Ishikawa (cell line): ENCODE data around the gene LRR1.

Source experiments
- CEBPB ChIP-seq: IDR thresholded peaks from 2 replicates; pipeline ENCODE4 v1.6.1; 2012
- CREB1 ChIP-seq: IDR thresholded peaks from 2 replicates; pipeline ENCODE4 v1.6.1; 2012; ENCODE audit warnings: low read depth
- EGR1 ChIP-seq: IDR thresholded peaks from 2 replicates; pipeline ENCODE4 v1.6.1; 2012
- EP300 ChIP-seq: IDR thresholded peaks from 2 replicates; pipeline ENCODE4 v1.6.1; 2012; ENCODE audit warnings: borderline replicate concordance
- FOXM1 ChIP-seq: IDR thresholded peaks from 2 replicates; pipeline ENCODE4 v1.6.1; 2012; ENCODE audit warnings: low read depth, borderline replicate concordance
- MAX ChIP-seq: IDR thresholded peaks from 2 replicates; pipeline ENCODE4 v1.6.1; 2012
- NFIC ChIP-seq: IDR thresholded peaks from 2 replicates; pipeline ENCODE4 v1.6.1; 2012
- RAD21 ChIP-seq: IDR thresholded peaks from 2 replicates; pipeline ENCODE4 v1.6.1; 2012; ENCODE audit warnings: low read depth
- REST ChIP-seq: IDR thresholded peaks from 2 replicates; pipeline ENCODE4 v1.6.1; 2012; ENCODE audit warnings: low read depth, mild to moderate bottlenecking
- TAF1 ChIP-seq: IDR thresholded peaks from 2 replicates; pipeline ENCODE4 v1.6.1; 2012; ENCODE audit warnings: low read depth, mild to moderate bottlenecking
- TCF12 ChIP-seq: IDR thresholded peaks from 2 replicates; pipeline ENCODE4 v1.6.1; 2012; ENCODE audit warnings: low read depth
- TEAD4 ChIP-seq: IDR thresholded peaks from 2 replicates; pipeline ENCODE4 v1.6.1; 2012
- USF1 ChIP-seq: IDR thresholded peaks from 2 replicates; pipeline ENCODE4 v1.6.1; 2012
- YY1 ChIP-seq: IDR thresholded peaks from 2 replicates; pipeline ENCODE4 v1.6.1; 2012; ENCODE audit warnings: low read depth
- ZBTB7A ChIP-seq: IDR thresholded peaks from 2 replicates; pipeline ENCODE4 v1.6.1; 2012; ENCODE audit warnings: low read depth

Gene LRR1

GRCh38 chr14:49553106-49553505 is 45.6 kb upstream of the LRR1 start:
- TF ChIP-seq ZBTB7A = no peak
- TF ChIP-seq TEAD4 = no peak
- no peak for TF ChIP-seq NFIC
- TF ChIP-seq USF1 = no peak
- TF ChIP-seq YY1 = no peak
- TF ChIP-seq MAX = no peak
- TF ChIP-seq RAD21 = no peak
- TF ChIP-seq CEBPB = no peak

- no peak for TF ChIP-seq YY1
- no peak for TF ChIP-seq MAX
- TF ChIP-seq REST = no peak
- no peak for TF ChIP-seq EP300
- no peak for TF ChIP-seq TAF1
- no peak for TF ChIP-seq TEAD4
- no peak for TF ChIP-seq EGR1
These were observed 44.8 kb upstream of the LRR1 start for GRCh38 chr14:49553892-49554291.

GRCh38 chr14:49559979-49560768 is 38.6 kb upstream of the LRR1 start:
- TF ChIP-seq EP300 = no peak
- no peak for TF ChIP-seq REST
- no peak for TF ChIP-seq CEBPB
- no peak for TF ChIP-seq CREB1
- TF ChIP-seq TEAD4 = no peak
- TF ChIP-seq MAX = no peak
- TF ChIP-seq EGR1 = no peak
- TF ChIP-seq RAD21 = no peak
- TF ChIP-seq FOXM1 = no peak
- no peak for TF ChIP-seq NFIC
- no peak for TF ChIP-seq YY1
- no peak for TF ChIP-seq ZBTB7A

- TF ChIP-seq EGR1 (no peak), CEBPB (no peak), CREB1 (no peak), YY1 (no peak), FOXM1 (no peak), MAX (no peak), NFIC (no peak), TEAD4 (no peak), USF1 (no peak), EP300 (no peak)
These were observed 32.0 kb upstream of the LRR1 start for GRCh38 chr14:49566714-49567113.

- TF ChIP-seq TCF12 (no peak), YY1 (no peak), RAD21 (no peak), ZBTB7A (no peak), NFIC (no peak), TAF1 (no peak)
These were observed 29.5 kb upstream of the LRR1 start for GRCh38 chr14:49569281-49569680.

- TF ChIP-seq TCF12 (no peak), TAF1 (no peak), RAD21 (no peak), YY1 (no peak), NFIC (no peak), CREB1 (no peak)
These were observed 24.7 kb upstream of the LRR1 start for GRCh38 chr14:49574038-49574437.
